B cell (primary cell): ENCODE data around the gene TRMO. TPM values are rescaled to one million over a fixed set of nuclear protein-coding genes. Genes with fewer than 3 reads are reported as not detected.

ENCODE experiments used
- ATAC-seq: fragments of 200-7000 bp; cut with Tn5 transposase; one replicate; pipeline ENCODE4 v1.10.0; 2021; ENCODE audit warnings: low read depth, mild to moderate bottlenecking, moderate number of reproducible peaks, moderate library complexity
- CTCF ChIA-PET: fragments of 350-600 bp; sonication (Branson Sonifier 250); formaldehyde crosslinking; loops from one replicate; lab custom pipeline; 2021; ENCODE audit warnings: antibody characterized with exemption, inconsistent platforms; lab: Charles Lee
- POLR2A ChIA-PET: fragments of 350-600 bp; sonication (Branson Sonifier 250); formaldehyde crosslinking; loops from one replicate; lab custom pipeline; 2021; ENCODE audit warnings: antibody characterized with exemption; lab: Charles Lee
- DNase-seq: peaks from one replicate; pipeline ENCODE4 v3.0.0; 2013
- H2AFZ ChIP-seq: 2 replicates; pipeline ENCODE4 v1.6.1; 2012; ENCODE audit warnings: mild to moderate bottlenecking, low read depth, low read length; ENCODE audit not compliant: insufficient read depth, poor library complexity, severe bottlenecking
- H3K27ac ChIP-seq, 2 donors: 1 replicate in 1 of 2; 2 replicates in 1 of 2; pipeline ENCODE4 v1.5.1; 2012 to 2013; ENCODE audit warnings: low read length in 2 of 2, mild to moderate bottlenecking in 2 of 2, moderate library complexity in 1 of 2
- H3K27me3 ChIP-seq, 4 experiments: fragments of 200-600 bp in 1 of 4; sonication (generic) in 1 of 4; replicated peaks in 1 of 4; 1 replicate in 2 of 4; 2 replicates in 2 of 4; pipeline versions ENCODE4 v1.6.1 to v1.7.0; 2013 to 2016; ENCODE audit warnings: low read length in 3 of 4, mild to moderate bottlenecking in 2 of 4, mixed read lengths in 1 of 4, moderate library complexity in 1 of 4; ENCODE audit not compliant: insufficient read depth in 4 of 4, control insufficient read depth in 3 of 4; ENCODE audit errors: control extremely low read depth in 1 of 4
- H3K36me3 ChIP-seq, 2 experiments: replicated peaks in 1 of 2; 1 replicate in 1 of 2; 2 replicates in 1 of 2; pipeline versions ENCODE4 v1.6.1 to v1.7.1; 2013; ENCODE audit warnings: low read length in 1 of 2; ENCODE audit not compliant: insufficient read depth in 2 of 2, control insufficient read depth in 1 of 2; ENCODE audit errors: control extremely low read depth in 1 of 2, extremely low read depth in 1 of 2
- H3K4me1 ChIP-seq, 2 donors: fragments of 200-600 bp in 1 of 2; sonication (generic) in 1 of 2; 1 replicate in 1 of 2; 2 replicates in 1 of 2; pipeline versions ENCODE4 v1.5.1 to v1.6.1; 2013 to 2017; ENCODE audit warnings: low read length in 2 of 2; ENCODE audit not compliant: control insufficient read depth in 2 of 2, insufficient read depth in 2 of 2
- H3K4me2 ChIP-seq: replicated peaks from 2 replicates; pipeline ENCODE3; 2012; ENCODE audit warnings: mild to moderate bottlenecking, low read depth, low read length; ENCODE audit not compliant: poor library complexity, severe bottlenecking
- H3K4me3 ChIP-seq, 5 experiments: fragments of 200-600 bp in 1 of 5; sonication (generic) in 1 of 5; 1 replicate in 3 of 5; 2 replicates in 2 of 5; pipeline versions ENCODE4 v1.5.1 to v1.7.0; 2011 to 2016; ENCODE audit warnings: low read length in 4 of 5, mild to moderate bottlenecking in 4 of 5, low read depth in 2 of 5, control low read depth in 1 of 5, moderate library complexity in 1 of 5; ENCODE audit not compliant: insufficient read depth in 1 of 5; ENCODE audit errors: control extremely low read depth in 1 of 5, extremely low read depth in 1 of 5
- H3K79me2 ChIP-seq: fragments of 200-600 bp; sonication (generic); one replicate; pipeline ENCODE4 v1.6.0; 2016; ENCODE audit warnings: low read length; ENCODE audit not compliant: control insufficient read depth, insufficient read depth
- H3K9ac ChIP-seq: fragments of 200-600 bp; sonication (generic); 2 replicates; pipeline ENCODE4 v1.6.1; 2017; ENCODE audit warnings: mild to moderate bottlenecking, low read length, moderate library complexity
- H3K9me3 ChIP-seq, 3 donors: one replicate each; pipeline versions ENCODE4 v1.6.1 to v1.7.1; 2013; ENCODE audit warnings: low read length in 2 of 3; ENCODE audit not compliant: control insufficient read depth in 2 of 3, insufficient read depth in 1 of 3; ENCODE audit errors: control extremely low read depth in 1 of 3
- H4K20me1 ChIP-seq: 2 replicates; pipeline ENCODE4 v1.6.0; 2012; ENCODE audit warnings: mild to moderate bottlenecking, low read length; ENCODE audit not compliant: insufficient read depth, control insufficient read depth, poor library complexity, severe bottlenecking
- H3K27ac Mint-ChIP-seq: one replicate; pipeline ENCODE4 v1.8.0; 2021; ENCODE audit warnings: mixed read lengths
- H3K27me3 Mint-ChIP-seq: one replicate; pipeline ENCODE4 v1.8.0; 2021; ENCODE audit warnings: mixed read lengths
- H3K4me1 Mint-ChIP-seq: one replicate; pipeline ENCODE4 v1.8.0; 2021; ENCODE audit warnings: mixed read lengths
- H3K4me3 Mint-ChIP-seq: one replicate; pipeline ENCODE4 v1.8.0; 2021; ENCODE audit warnings: mixed read lengths
- H3K9me3 Mint-ChIP-seq: one replicate; pipeline ENCODE4 v1.8.0; 2022; ENCODE audit warnings: mixed read lengths; ENCODE audit not compliant: insufficient read depth
- CTCF ChIP-seq: fragments of 200-600 bp; IDR thresholded peaks from one replicate; pipeline ENCODE4 v1.8.0; 2022; ENCODE audit warnings: antibody characterized with exemption, mild to moderate bottlenecking
- EZH2 ChIP-seq: IDR thresholded peaks from 2 replicates; pipeline ENCODE4 v1.6.1; 2012; ENCODE audit warnings: borderline replicate concordance, low read depth, mild to moderate bottlenecking, moderate library complexity, low read length; ENCODE audit not compliant: insufficient read depth, poor library complexity, severe bottlenecking
- WGBS: methylation state at CpG from one replicate; pipeline ENCODE4 v1.1.5; 2013; ENCODE audit warnings: missing lambda C conversion rate; ENCODE audit not compliant: insufficient coverage; 5-methylcytosine and 5-hydroxymethylcytosine counted together
- intact Hi-C: fragments of 100-400 bp; cut with micrococcal nuclease; formaldehyde crosslinking; loops from one replicate; pipeline ENCODE4 v1.10.0; 2022
- polyA plus RNA-seq: library from polyadenylated mRNA; depleted of rRNA; stranded (reverse); fragments of >200 nt; gene quantifications from 2 replicates; pipeline ENCODE4 v1.2.3, GENCODE V29; 2012
- total RNA-seq, 2 donors: library from RNA; stranded (reverse); fragments of 120-200 nt in 1 of 2; gene quantifications; 1 replicate in 1 of 2; 2 replicates in 1 of 2; pipeline versions ENCODE4 v1.2.3 to v1.2.4, GENCODE V29; 2013 to 2022

Gene TRMO
- total and polyA plus RNA-seq, 2 donors (not counting 1 experiment from before 2014, with no cell fraction given), result 16.9 to 42.3 TPM

DNA sequence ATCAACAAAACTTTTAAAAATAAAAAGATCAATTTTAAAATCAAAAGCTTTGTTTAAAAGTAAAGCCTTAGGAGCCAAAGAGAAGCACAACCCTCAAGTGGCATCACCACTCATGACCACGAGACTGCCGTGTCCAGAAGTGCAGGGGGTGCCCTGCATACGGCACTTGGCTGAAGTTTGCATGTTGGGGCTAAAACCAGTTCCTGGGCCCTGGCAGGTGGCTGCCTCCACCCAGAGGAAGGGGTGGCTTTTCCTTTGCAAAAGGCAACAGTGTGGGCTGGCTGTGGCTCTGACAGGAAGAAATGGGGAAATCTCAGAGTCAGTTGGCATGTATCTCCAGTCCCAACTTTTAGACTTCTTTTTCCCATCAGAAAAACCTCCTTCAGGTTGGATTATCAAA lies 15.3 kb downstream of the TRMO start:
- ChIA-PET POLR2A (no interaction called here), CTCF (interaction anchor here (2.8 kb wide), 1 partner anchor 15 kb away, joined by 11 read pairs; the partner anchor contains the start of gene TRMO)
- Mint-ChIP-seq H3K9me3 (no peaks in the 10 kb centered on the region), H3K27me3 (no peaks in the 10 kb centered on the region), H3K4me1 (peaks cover 45% of the 10 kb centered on the region), H3K4me3 (no peak overlapping the region), H3K27ac (peak overlapping the region; percentile 8)
- intact Hi-C loops, result no loop called here
- peaks cover 2 to 60% of the 10 kb centered on the region in 2 experiments for H3K36me3 ChIP-seq
- peak overlapping the region; percentile 34 for H2AFZ ChIP-seq
- peaks cover 20 to 32% of the 10 kb centered on the region in 2 donors for H3K4me1 ChIP-seq
- peak overlapping the region; percentile 58 for H3K4me2 ChIP-seq
- no peak for TF ChIP-seq EZH2
- TF ChIP-seq CTCF, result no peak
- ATAC-seq (no peak), DNase-seq (peak; percentile 36)
- H3K27me3 ChIP-seq, result no peaks in the 10 kb centered on the region
- peak overlapping the region; percentile 59 to 64 for H3K27ac ChIP-seq
- H4K20me1 ChIP-seq, result no peaks in the 10 kb centered on the region
- H3K9me3 ChIP-seq, result no peaks in the 10 kb centered on the region
- H3K9ac ChIP-seq, result peak overlapping the region; percentile 44
- H3K79me2 ChIP-seq, result peaks cover 40% of the 10 kb centered on the region
- H3K4me3 ChIP-seq, result peak overlapping the region in 2 of 5 experiments; percentile 8 to 9
- WGBS, result 0% methylated on average over 3 of the region's 3 CpGs

DNA sequence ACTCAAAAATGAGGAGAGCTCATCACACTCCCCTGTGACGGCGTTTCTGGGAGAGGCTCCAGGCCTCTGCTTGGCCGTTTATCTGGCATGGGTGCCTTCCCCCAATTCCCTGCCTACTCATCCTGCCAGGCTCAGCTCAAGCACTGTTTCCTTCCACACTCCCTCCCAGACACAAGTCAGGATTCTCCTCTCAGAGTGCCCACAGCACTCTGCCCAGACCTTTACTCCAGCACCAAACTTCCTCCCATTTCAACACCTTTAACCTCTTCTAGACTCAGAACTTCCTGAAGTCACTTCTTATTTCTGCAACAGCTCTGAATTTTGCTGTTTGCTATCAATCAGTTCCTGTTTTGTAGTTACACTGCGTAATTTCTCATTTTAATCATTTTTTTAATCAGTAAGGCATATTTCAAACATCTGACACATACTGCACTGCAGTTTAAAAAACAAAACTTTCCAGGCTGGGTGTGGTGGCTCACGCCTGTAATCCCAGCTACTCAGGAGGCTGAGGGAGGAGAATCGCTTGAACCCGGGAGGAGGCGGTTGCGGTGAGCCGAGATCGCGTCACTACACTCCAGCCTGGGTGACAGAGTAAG lies 16.0 kb downstream of the TRMO start:
- H3K9me3 Mint-ChIP-seq, result no peaks in the 10 kb centered on the region
- intact Hi-C loops, result no loop called here

More for the DNA sequence above, 16.0 kb downstream of the TRMO start:
- H3K79me2 ChIP-seq, result peaks cover 47% of the 10 kb centered on the region
- DNase-seq (peak; percentile 52), ATAC-seq (peak; percentile 55)
- Mint-ChIP-seq H3K4me3 (peak overlapping the region; percentile 82), H3K4me1 (peaks cover 47% of the 10 kb centered on the region), H3K27ac (peak overlapping the region; percentile 91), H3K27me3 (no peaks in the 10 kb centered on the region)
- H3K4me2 ChIP-seq, result peak overlapping the region; percentile 58
- peaks cover 20 to 32% of the 10 kb centered on the region in 2 donors for H3K4me1 ChIP-seq
- H2AFZ ChIP-seq, result peak overlapping the region; percentile 34
- H3K9me3 ChIP-seq, result no peaks in the 10 kb centered on the region
- H3K27ac ChIP-seq, result peak overlapping the region; percentile 59 to 64
- peaks cover 3% of the 10 kb centered on the region for H4K20me1 ChIP-seq
- H3K9ac ChIP-seq, result peak overlapping the region; percentile 44
- CTCF ChIA-PET, result interaction anchor here (2.8 kb wide), 1 partner anchor 15 kb away, joined by 11 read pairs; the partner anchor contains the start of gene TRMO
- H3K36me3 ChIP-seq, result peaks cover 2 to 55% of the 10 kb centered on the region in 2 experiments
- TF ChIP-seq CTCF, result no peak
- TF ChIP-seq EZH2, result no peak
- POLR2A ChIA-PET, result interaction anchor here (0.6 to 0.7 kb wide), 2 partner anchors 206 to 1238 kb away, joined by 3 read pairs; no protein-coding TSS in a partner anchor
- no peaks in the 10 kb centered on the region for H3K27me3 ChIP-seq
- 62% methylated on average over 5 of the region's 12 CpGs for WGBS
- peak overlapping the region in 3 of 5 experiments; percentile 5 to 12 (median 8) for H3K4me3 ChIP-seq
